B cell (primary cell): Measurements from ENCODE around the gene VPS8. TPM values are rescaled to one million over a fixed set of nuclear protein-coding genes. Genes with fewer than 3 reads are reported as not detected.

Source experiments
- ATAC-seq: fragments of 200-7000 bp; cut with Tn5 transposase; one replicate; pipeline ENCODE4 v1.10.0; 2021; ENCODE audit warnings: low read depth, mild to moderate bottlenecking, moderate number of reproducible peaks, moderate library complexity
- CTCF ChIA-PET: fragments of 350-600 bp; sonication (Branson Sonifier 250); formaldehyde crosslinking; loops from one replicate; lab custom pipeline; 2021; ENCODE audit warnings: antibody characterized with exemption, inconsistent platforms; lab: Charles Lee
- POLR2A ChIA-PET: fragments of 350-600 bp; sonication (Branson Sonifier 250); formaldehyde crosslinking; loops from one replicate; lab custom pipeline; 2021; ENCODE audit warnings: antibody characterized with exemption; lab: Charles Lee
- DNase-seq: peaks from one replicate; pipeline ENCODE4 v3.0.0; 2013
- H2AFZ ChIP-seq: 2 replicates; pipeline ENCODE4 v1.6.1; 2012; ENCODE audit warnings: mild to moderate bottlenecking, low read depth, low read length; ENCODE audit not compliant: insufficient read depth, poor library complexity, severe bottlenecking
- H3K27ac ChIP-seq, 2 donors: 1 replicate in 1 of 2; 2 replicates in 1 of 2; pipeline ENCODE4 v1.5.1; 2012 to 2013; ENCODE audit warnings: low read length in 2 of 2, mild to moderate bottlenecking in 2 of 2, moderate library complexity in 1 of 2
- H3K27me3 ChIP-seq, 4 experiments: fragments of 200-600 bp in 1 of 4; sonication (generic) in 1 of 4; replicated peaks in 1 of 4; 1 replicate in 2 of 4; 2 replicates in 2 of 4; pipeline versions ENCODE4 v1.6.1 to v1.7.0; 2013 to 2016; ENCODE audit warnings: low read length in 3 of 4, mild to moderate bottlenecking in 2 of 4, mixed read lengths in 1 of 4, moderate library complexity in 1 of 4; ENCODE audit not compliant: insufficient read depth in 4 of 4, control insufficient read depth in 3 of 4; ENCODE audit errors: control extremely low read depth in 1 of 4
- H3K36me3 ChIP-seq, 2 experiments: replicated peaks in 1 of 2; 1 replicate in 1 of 2; 2 replicates in 1 of 2; pipeline versions ENCODE4 v1.6.1 to v1.7.1; 2013; ENCODE audit warnings: low read length in 1 of 2; ENCODE audit not compliant: insufficient read depth in 2 of 2, control insufficient read depth in 1 of 2; ENCODE audit errors: control extremely low read depth in 1 of 2, extremely low read depth in 1 of 2
- H3K4me1 ChIP-seq, 2 donors: fragments of 200-600 bp in 1 of 2; sonication (generic) in 1 of 2; 1 replicate in 1 of 2; 2 replicates in 1 of 2; pipeline versions ENCODE4 v1.5.1 to v1.6.1; 2013 to 2017; ENCODE audit warnings: low read length in 2 of 2; ENCODE audit not compliant: control insufficient read depth in 2 of 2, insufficient read depth in 2 of 2
- H3K4me2 ChIP-seq: replicated peaks from 2 replicates; pipeline ENCODE3; 2012; ENCODE audit warnings: mild to moderate bottlenecking, low read depth, low read length; ENCODE audit not compliant: poor library complexity, severe bottlenecking
- H3K4me3 ChIP-seq, 5 experiments: fragments of 200-600 bp in 1 of 5; sonication (generic) in 1 of 5; 1 replicate in 3 of 5; 2 replicates in 2 of 5; pipeline versions ENCODE4 v1.5.1 to v1.7.0; 2011 to 2016; ENCODE audit warnings: low read length in 4 of 5, mild to moderate bottlenecking in 4 of 5, low read depth in 2 of 5, control low read depth in 1 of 5, moderate library complexity in 1 of 5; ENCODE audit not compliant: insufficient read depth in 1 of 5; ENCODE audit errors: control extremely low read depth in 1 of 5, extremely low read depth in 1 of 5
- H3K79me2 ChIP-seq: fragments of 200-600 bp; sonication (generic); one replicate; pipeline ENCODE4 v1.6.0; 2016; ENCODE audit warnings: low read length; ENCODE audit not compliant: control insufficient read depth, insufficient read depth
- H3K9ac ChIP-seq: fragments of 200-600 bp; sonication (generic); 2 replicates; pipeline ENCODE4 v1.6.1; 2017; ENCODE audit warnings: mild to moderate bottlenecking, low read length, moderate library complexity
- H3K9me3 ChIP-seq, 3 donors: one replicate each; pipeline versions ENCODE4 v1.6.1 to v1.7.1; 2013; ENCODE audit warnings: low read length in 2 of 3; ENCODE audit not compliant: control insufficient read depth in 2 of 3, insufficient read depth in 1 of 3; ENCODE audit errors: control extremely low read depth in 1 of 3
- H4K20me1 ChIP-seq: 2 replicates; pipeline ENCODE4 v1.6.0; 2012; ENCODE audit warnings: mild to moderate bottlenecking, low read length; ENCODE audit not compliant: insufficient read depth, control insufficient read depth, poor library complexity, severe bottlenecking
- H3K27ac Mint-ChIP-seq: one replicate; pipeline ENCODE4 v1.8.0; 2021; ENCODE audit warnings: mixed read lengths
- H3K27me3 Mint-ChIP-seq: one replicate; pipeline ENCODE4 v1.8.0; 2021; ENCODE audit warnings: mixed read lengths
- H3K4me1 Mint-ChIP-seq: one replicate; pipeline ENCODE4 v1.8.0; 2021; ENCODE audit warnings: mixed read lengths
- H3K4me3 Mint-ChIP-seq: one replicate; pipeline ENCODE4 v1.8.0; 2021; ENCODE audit warnings: mixed read lengths
- H3K9me3 Mint-ChIP-seq: one replicate; pipeline ENCODE4 v1.8.0; 2022; ENCODE audit warnings: mixed read lengths; ENCODE audit not compliant: insufficient read depth
- CTCF ChIP-seq: fragments of 200-600 bp; IDR thresholded peaks from one replicate; pipeline ENCODE4 v1.8.0; 2022; ENCODE audit warnings: antibody characterized with exemption, mild to moderate bottlenecking
- EZH2 ChIP-seq: IDR thresholded peaks from 2 replicates; pipeline ENCODE4 v1.6.1; 2012; ENCODE audit warnings: borderline replicate concordance, low read depth, mild to moderate bottlenecking, moderate library complexity, low read length; ENCODE audit not compliant: insufficient read depth, poor library complexity, severe bottlenecking
- WGBS: methylation state at CpG from one replicate; pipeline ENCODE4 v1.1.5; 2013; ENCODE audit warnings: missing lambda C conversion rate; ENCODE audit not compliant: insufficient coverage; 5-methylcytosine and 5-hydroxymethylcytosine counted together
- intact Hi-C: fragments of 100-400 bp; cut with micrococcal nuclease; formaldehyde crosslinking; loops from one replicate; pipeline ENCODE4 v1.10.0; 2022
- polyA plus RNA-seq: library from polyadenylated mRNA; depleted of rRNA; stranded (reverse); fragments of >200 nt; gene quantifications from 2 replicates; pipeline ENCODE4 v1.2.3, GENCODE V29; 2012
- total RNA-seq, 2 donors: library from RNA; stranded (reverse); fragments of 120-200 nt in 1 of 2; gene quantifications; 1 replicate in 1 of 2; 2 replicates in 1 of 2; pipeline versions ENCODE4 v1.2.3 to v1.2.4, GENCODE V29; 2013 to 2022

The VPS8 gene
- total and polyA plus RNA-seq, 2 donors (not counting 1 experiment from before 2014, with no cell fraction given) = 18.3 to 95.6 TPM

- Histone ChIP-seq H4K20me1 (peaks cover 26% of the 10 kb centered on the region), H2AFZ (no peak overlapping the region), H3K4me3 (no peak overlapping the region), H3K27ac (no peak overlapping the region), H3K27me3 (no peaks in the 10 kb centered on the region), H3K4me1 (peaks cover 16 to 18% of the 10 kb centered on the region in 2 donors), H3K9ac (no peak overlapping the region), H3K36me3 (peaks cover 2 to 5% of the 10 kb centered on the region in 2 experiments), H3K9me3 (no peaks in the 10 kb centered on the region), H3K79me2 (peaks cover 54% of the 10 kb centered on the region), H3K4me2 (no peak overlapping the region)
- ChIA-PET POLR2A (no interaction called here), CTCF (interaction anchor here (1.3 to 2.7 kb wide), 2 partner anchors 11 to 254 kb away, joined by 5 to 9 read pairs; partner anchors contain the start of gene EPHB3)
- ATAC-seq = no peak
- no peak for TF ChIP-seq EZH2
- TF ChIP-seq CTCF = no peak
- intact Hi-C loops = loop anchor here (10.0 kb wide), 1 partner anchor 1720 kb away; the partner anchor contains the start of gene MCCC1
- Mint-ChIP-seq H3K4me3 (no peak overlapping the region), H3K9me3 (no peaks in the 10 kb centered on the region), H3K4me1 (peaks cover 34% of the 10 kb centered on the region), H3K27ac (no peak overlapping the region), H3K27me3 (no peaks in the 10 kb centered on the region)
- WGBS = 75% methylated on average over 2 of the region's 7 CpGs
- DNase-seq = no peak
Observed at GRCh38 chr3:184815046-184815930, 3.3 kb downstream of the VPS8 start.

- peaks cover 54% of the 10 kb centered on the region for H3K79me2 ChIP-seq
- H3K27ac Mint-ChIP-seq = no peak overlapping the region
- intact Hi-C loops = loop anchor here (10.0 kb wide), 1 partner anchor 1722 kb away; the partner anchor contains the start of gene MCCC1
Observed at GRCh38 chr3:184816614-184817013, 4.6 kb downstream of the VPS8 start.

More at GRCh38 chr3:184816614-184817013, 4.6 kb downstream of the VPS8 start:
- CTCF ChIA-PET = interaction anchor here (2.7 kb wide), 1 partner anchor 13 kb away, joined by 9 read pairs; no protein-coding TSS in a partner anchor
- H3K4me3 Mint-ChIP-seq = no peak overlapping the region
- ATAC-seq = no peak
- no peak overlapping the region for H3K4me2 ChIP-seq
- no peaks in the 10 kb centered on the region for H3K9me3 ChIP-seq
- POLR2A ChIA-PET = no interaction called here
- H3K36me3 ChIP-seq = peaks cover 2 to 5% of the 10 kb centered on the region in 2 experiments
- H3K4me3 ChIP-seq = no peak overlapping the region
- no peak for DNase-seq
- H3K4me1 Mint-ChIP-seq = peaks cover 36% of the 10 kb centered on the region
- no peaks in the 10 kb centered on the region for H3K27me3 ChIP-seq
- H3K9me3 Mint-ChIP-seq = no peaks in the 10 kb centered on the region
- peaks cover 26% of the 10 kb centered on the region for H4K20me1 ChIP-seq
- no peak overlapping the region for H2AFZ ChIP-seq
- TF ChIP-seq EZH2 (no peak), CTCF (no peak)
- no peak overlapping the region for H3K27ac ChIP-seq
- no peak overlapping the region for H3K9ac ChIP-seq
- 94% methylated on average over 4 of the region's 5 CpGs for WGBS
- H3K27me3 Mint-ChIP-seq = no peaks in the 10 kb centered on the region
- peaks cover 13 to 17% of the 10 kb centered on the region in 2 donors for H3K4me1 ChIP-seq
